K562 (cell line): ENCODE results near the gene PRR36. TPM values are rescaled to one million over a fixed set of nuclear protein-coding genes. Genes with fewer than 3 reads are reported as not detected.
A peak's percentile ranks its signal among the peaks of the same experiment; 100 is the strongest.

Experiments used
- ATF6 ChIP-seq: sonication (generic); formaldehyde crosslinking; IDR thresholded peaks from 2 replicates; pipeline ENCODE4 v1.4.0; 2020; ENCODE audit warnings: mild to moderate bottlenecking, missing genetic modification reagents
- ELF1 ChIP-seq: fragments of 200-800 bp; sonication (Bioruptor generic); IDR thresholded peaks from 2 replicates; pipeline ENCODE4 v1.6.1; 2016; ENCODE audit warnings: missing genetic modification characterization, missing compliant biosample characterization
- ETS1 ChIP-seq: conservative IDR thresholded peaks from 2 replicates; pipeline ENCODE4 v1.6.1; 2011; ENCODE audit warnings: low read depth, mild to moderate bottlenecking, low read length; ENCODE audit not compliant: control insufficient read depth
- HBP1 ChIP-seq: fragments of 450-650 bp; formaldehyde crosslinking; IDR thresholded peaks from 2 replicates; pipeline ENCODE4 v1.4.0; 2022; ENCODE audit warnings: missing genetic modification characterization
- HDGF ChIP-seq: fragments of 450-650 bp; IDR thresholded peaks from 2 replicates; pipeline ENCODE4 v1.6.1; 2016
- HMBOX1 ChIP-seq: sonication (generic); IDR thresholded peaks from 2 replicates; pipeline ENCODE4 v1.6.1; 2016
- IFI16 ChIP-seq: fragments of 250-450 bp; sonication (Bioruptor Pico); IDR thresholded peaks from 2 replicates; pipeline ENCODE4 v2.1.2; 2022; ENCODE audit warnings: mild to moderate bottlenecking, inconsistent platforms
- KAT7 ChIP-seq: sonication (generic); formaldehyde crosslinking; IDR thresholded peaks from 2 replicates; pipeline ENCODE4 v1.8.0; 2022; ENCODE audit warnings: missing genetic modification reagents, mild to moderate bottlenecking, borderline replicate concordance
- LCOR ChIP-seq: sonication (generic); formaldehyde crosslinking; IDR thresholded peaks from 2 replicates; pipeline ENCODE4 v1.8.0; 2022; ENCODE audit warnings: mild to moderate bottlenecking, missing genetic modification reagents
- NCOR1 ChIP-seq: fragments of 450-650 bp; IDR thresholded peaks from 2 replicates; pipeline ENCODE4 v1.6.1; 2016; ENCODE audit warnings: mild to moderate bottlenecking, moderate library complexity
- SP1 ChIP-seq: sonication (generic); formaldehyde crosslinking; IDR thresholded peaks from 2 replicates; pipeline ENCODE4 v1.8.1; 2022; ENCODE audit warnings: mild to moderate bottlenecking, missing genetic modification reagents
- SUPT5H ChIP-seq: fragments of 450-650 bp; IDR thresholded peaks from 2 replicates; pipeline ENCODE4 v1.6.1; 2016
- ZNF518B ChIP-seq: fragments of 250-450 bp; sonication (Bioruptor Pico); IDR thresholded peaks from 2 replicates; pipeline ENCODE4 v1.5.0; 2021; ENCODE audit warnings: mild to moderate bottlenecking, moderate library complexity
- ZNF655 ChIP-seq: fragments of 250-450 bp; sonication (Bioruptor Pico); IDR thresholded peaks from 2 replicates; pipeline ENCODE4 v1.5.0; 2021
- ZNF778 ChIP-seq: fragments of 450-650 bp; formaldehyde crosslinking; IDR thresholded peaks from 2 replicates; pipeline ENCODE4 v1.4.0; 2020; ENCODE audit warnings: mild to moderate bottlenecking, moderate library complexity
- polyA plus RNA-seq, 8 experiments: library from polyadenylated mRNA; depleted of rRNA in 4 of 8; stranded (reverse) in 5 of 8; unstranded in 3 of 8; fragments of >200 nt; fragmentation: Nextera tagmentation in 2 of 8; fragmentation: Illumina TruSeq in 1 of 8; extraction: Ambion mirVana in 2 of 8; extraction: Trizol in 1 of 8; gene quantifications; 2 replicates each; pipeline versions ENCODE4 v1.2.1 to v1.2.3, GENCODE V29; 2011 to 2014; ENCODE audit warnings: inconsistent platforms in 1 of 8, missing spikeins in 1 of 8
- total RNA-seq, 7 experiments: library from RNA; depleted of rRNA in 6 of 7; stranded (reverse); fragments of >200 nt in 6 of 7; fragmentation: Illumina TruSeq in 2 of 7; extraction: Trizol in 2 of 7; gene quantifications; 2 replicates each; pipeline versions ENCODE4 v1.2.1 to v1.2.3, GENCODE V29; 2011 to 2021; ENCODE audit warnings: low replicate concordance in 1 of 7

The PRR36 gene
- total and polyA plus RNA-seq, 9 of the 15 experiments (the other 6 are each of a cell fraction or from before 2014, with no cell fraction given): 0.05 to 0.42 (median 0.06) TPM; not detected in 6

- no peak for TF ChIP-seq ATF6
- peak; percentile 17; the same call in 1 of the 2 replicates for TF ChIP-seq LCOR (CRISPR knock-in tag)
- TF ChIP-seq ZNF655 (CRISPR knock-in tag): no peak
- no peak for TF ChIP-seq ZNF778 (CRISPR knock-in tag)
- TF ChIP-seq HDGF: peak; percentile 72; the same call in 1 of the 2 replicates
- TF ChIP-seq IFI16 (CRISPR knock-in tag): no peak
- no peak for TF ChIP-seq ZNF518B (CRISPR knock-in tag)
- no peak for TF ChIP-seq HMBOX1
- TF ChIP-seq HBP1: peak; percentile 71; the same call in 1 of the 2 replicates
- peak; percentile 73 for TF ChIP-seq SUPT5H
- no peak for TF ChIP-seq NCOR1
- peak; percentile 84; the same call in 1 of the 2 replicates for TF ChIP-seq SP1 (CRISPR knock-in tag)
- TF ChIP-seq ETS1: no peak; the same call in 1 of the 2 replicates
- no peak for TF ChIP-seq KAT7 (CRISPR knock-in tag)
- TF ChIP-seq ELF1 (tag): no peak
Measured at GRCh38 chr19:7920519-7921301, 46.5 kb upstream of the PRR36 start (continued).
